ENCODE measurements around the gene SMIM5.

SMIM5 gene

GRCh38 chr17:75642182-75642783, 9.0 kb downstream of the SMIM5 start:
- no peak for DNase-seq

GRCh38 chr17:75642784-75643642, 9.8 kb downstream of the SMIM5 start:
- DNase-seq = no peak

GRCh38 chr17:75643643-75644017, 10.4 kb downstream of the SMIM5 start:
- DNase-seq = no peak

- DNase-seq = no peak
Measured at GRCh38 chr17:75645501-75645888, 12.3 kb downstream of the SMIM5 start.

GRCh38 chr17:75645889-75646637, 12.8 kb downstream of the SMIM5 start:
- DNase-seq = peak; percentile 15

- DNase-seq = no peak
Measured at GRCh38 chr17:75646638-75646992, 13.4 kb downstream of the SMIM5 start.

- no peak for DNase-seq
Measured at GRCh38 chr17:75647061-75647460, 13.8 kb downstream of the SMIM5 start.

GRCh38 chr17:75647921-75648320, 14.7 kb downstream of the SMIM5 start:
- no peak for DNase-seq

- no peak for DNase-seq
Measured at GRCh38 chr17:75649687-75650086, 16.5 kb downstream of the SMIM5 start.

GRCh38 chr17:75650874-75651273, 17.6 kb downstream of the SMIM5 start:
- no peak for DNase-seq

GRCh38 chr17:75652341-75652740, 19.1 kb downstream of the SMIM5 start:
- no peak for DNase-seq

- peak; percentile 32 for DNase-seq
Measured at GRCh38 chr17:75652934-75653549, 19.8 kb downstream of the SMIM5 start.

GRCh38 chr17:75654176-75654575, 20.9 kb downstream of the SMIM5 start:
- no peak for DNase-seq

GRCh38 chr17:75658237-75658636, 25.0 kb downstream of the SMIM5 start:
- no peak for DNase-seq

- DNase-seq = no peak
Measured at GRCh38 chr17:75661531-75661930, 28.3 kb downstream of the SMIM5 start.

- DNase-seq = no peak
Measured at GRCh38 chr17:75662511-75662910, 29.3 kb downstream of the SMIM5 start.

GRCh38 chr17:75664099-75664549, 30.9 kb downstream of the SMIM5 start:
- no peak for DNase-seq

- DNase-seq = no peak
Measured at GRCh38 chr17:75665981-75666380, 32.7 kb downstream of the SMIM5 start.

GRCh38 chr17:75666959-75667790, 33.9 kb downstream of the SMIM5 start, which contains the start of the genes RECQL5 and SAP30BP:
RECQL5 (minus strand) TSS chr17:75667154; CDS start chr17:75666557, 597 bp downstream.
SAP30BP (plus strand) TSS chr17:75667338; CDS start chr17:75667373, 35 bp downstream.
- DNase-seq = peak; percentile 97

GRCh38 chr17:75667825-75668224, 34.6 kb downstream of the SMIM5 start:
- no peak for DNase-seq

- DNase-seq = no peak
Measured at GRCh38 chr17:75668489-75668888, 35.3 kb downstream of the SMIM5 start.

GRCh38 chr17:75670868-75671267, 37.6 kb downstream of the SMIM5 start:
- no peak for DNase-seq

Measured in CD4-positive, alpha-beta T cell treated with Interleukin-17A for 4 hours (primary cell).